Body of pancreas (tissue), 4 donors: Measurements from ENCODE around the gene MRPS5.

Experiments used
- POLR2A ChIP-seq, 3 donors: fragments of 450-650 bp; IDR thresholded peaks; one replicate each; pipeline ENCODE4 v1.6.1; 2016; ENCODE audit warnings: antibody characterized with exemption in 3 of 3, mild to moderate bottlenecking in 2 of 3
- TF ChIP-seq, protein P1 (sequence below), 7 experiments: fragments of 450-650 bp in 4 of 7; fragments of 200-600 bp in 3 of 7; sonication (generic) in 3 of 7; IDR thresholded peaks; one replicate each; pipeline ENCODE4 v1.5.1; 2016 to 2019; ENCODE audit warnings: antibody characterized with exemption in 7 of 7

DNA sequence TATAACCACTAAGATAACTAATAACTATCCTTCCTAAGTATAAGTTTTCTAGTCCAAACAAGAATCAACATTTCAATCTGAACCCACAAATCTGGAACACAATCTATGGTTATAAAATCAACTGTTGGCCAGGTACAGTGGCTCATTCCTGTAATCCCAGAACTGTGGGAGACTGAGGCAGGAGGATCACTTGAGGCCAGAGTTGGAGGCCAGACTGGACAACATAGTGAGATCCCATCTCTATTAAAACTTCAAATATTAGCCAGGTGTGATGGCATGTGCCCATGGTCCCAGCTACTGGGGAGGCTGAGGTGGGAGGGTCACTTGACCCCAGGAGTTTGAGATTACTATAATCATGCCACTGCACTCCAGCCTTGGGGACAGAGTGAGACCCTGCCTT lies 11.2 kb downstream of the MRPS5 start:
- TF ChIP-seq, protein P1, sequence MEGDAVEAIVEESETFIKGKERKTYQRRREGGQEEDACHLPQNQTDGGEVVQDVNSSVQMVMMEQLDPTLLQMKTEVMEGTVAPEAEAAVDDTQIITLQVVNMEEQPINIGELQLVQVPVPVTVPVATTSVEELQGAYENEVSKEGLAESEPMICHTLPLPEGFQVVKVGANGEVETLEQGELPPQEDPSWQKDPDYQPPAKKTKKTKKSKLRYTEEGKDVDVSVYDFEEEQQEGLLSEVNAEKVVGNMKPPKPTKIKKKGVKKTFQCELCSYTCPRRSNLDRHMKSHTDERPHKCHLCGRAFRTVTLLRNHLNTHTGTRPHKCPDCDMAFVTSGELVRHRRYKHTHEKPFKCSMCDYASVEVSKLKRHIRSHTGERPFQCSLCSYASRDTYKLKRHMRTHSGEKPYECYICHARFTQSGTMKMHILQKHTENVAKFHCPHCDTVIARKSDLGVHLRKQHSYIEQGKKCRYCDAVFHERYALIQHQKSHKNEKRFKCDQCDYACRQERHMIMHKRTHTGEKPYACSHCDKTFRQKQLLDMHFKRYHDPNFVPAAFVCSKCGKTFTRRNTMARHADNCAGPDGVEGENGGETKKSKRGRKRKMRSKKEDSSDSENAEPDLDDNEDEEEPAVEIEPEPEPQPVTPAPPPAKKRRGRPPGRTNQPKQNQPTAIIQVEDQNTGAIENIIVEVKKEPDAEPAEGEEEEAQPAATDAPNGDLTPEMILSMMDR (IDR thresholded peaks at IDR 0.05) = no peak
- TF ChIP-seq POLR2A (IDR thresholded peaks at IDR 0.05) = no peak
